Muscle of leg (tissue), 11 donors: ENCODE measurements around the gene CHCHD5. TPM values are rescaled to one million over a fixed set of nuclear protein-coding genes. Genes with fewer than 3 reads are reported as not detected.
A peak's percentile ranks its signal among the peaks of the same experiment; 100 is the strongest.
"Not testable (repeated sequence)": the region's sequence is repeated elsewhere in the genome, so short reads cannot be mapped to it uniquely, and the experiment has no call there.

Experiments used
- DNase-seq: peaks from one replicate; pipeline ENCODE4 v3.0.0; 2013
- H3K27ac ChIP-seq: one replicate; pipeline ENCODE4 v1.5.1; 2013; ENCODE audit warnings: mild to moderate bottlenecking, low read length, control low read depth
- H3K27me3 ChIP-seq: one replicate; pipeline ENCODE4 v1.6.1; 2013; ENCODE audit warnings: low read length; ENCODE audit not compliant: control insufficient read depth, insufficient read depth
- H3K36me3 ChIP-seq: one replicate; pipeline ENCODE4 v1.6.1; 2013; ENCODE audit warnings: low read length; ENCODE audit not compliant: control insufficient read depth, insufficient read depth
- H3K4me1 ChIP-seq: one replicate; pipeline ENCODE4 v1.6.1; 2013; ENCODE audit warnings: low read length; ENCODE audit not compliant: control insufficient read depth, insufficient read depth
- H3K4me3 ChIP-seq: one replicate; pipeline ENCODE4 v1.5.1; 2013; ENCODE audit warnings: low read length, control low read depth
- H3K9me3 ChIP-seq: replicated peaks from 2 replicates; pipeline ENCODE4 v1.6.1; 2013; ENCODE audit warnings: low read depth, low read length; ENCODE audit not compliant: control insufficient read depth
- WGBS: methylation state at CpG from one replicate; pipeline ENCODE4 v1.1.5; 2013; ENCODE audit warnings: missing lambda C conversion rate; ENCODE audit not compliant: insufficient coverage; 5-methylcytosine and 5-hydroxymethylcytosine counted together
- polyA plus RNA-seq, 8 donors: library from polyadenylated mRNA; unstranded; fragments of 120-200 nt; gene quantifications; one replicate each; pipeline versions ENCODE4 v1.2.1 to v1.2.3, GENCODE V29; 2013; ENCODE audit warnings: inconsistent platforms in 1 of 8, low replicate concordance in 1 of 8; ENCODE audit not compliant: insufficient read length in 8 of 8, insufficient read depth in 1 of 8
- total RNA-seq: library from RNA; stranded (reverse); fragments of 120-200 nt; gene quantifications from one replicate; pipeline ENCODE4 v1.2.4, GENCODE V29; 2013

Gene CHCHD5
- total and polyA plus RNA-seq, 9 donors = 20.1 to 37.1 (median 29.7) TPM

DNA sequence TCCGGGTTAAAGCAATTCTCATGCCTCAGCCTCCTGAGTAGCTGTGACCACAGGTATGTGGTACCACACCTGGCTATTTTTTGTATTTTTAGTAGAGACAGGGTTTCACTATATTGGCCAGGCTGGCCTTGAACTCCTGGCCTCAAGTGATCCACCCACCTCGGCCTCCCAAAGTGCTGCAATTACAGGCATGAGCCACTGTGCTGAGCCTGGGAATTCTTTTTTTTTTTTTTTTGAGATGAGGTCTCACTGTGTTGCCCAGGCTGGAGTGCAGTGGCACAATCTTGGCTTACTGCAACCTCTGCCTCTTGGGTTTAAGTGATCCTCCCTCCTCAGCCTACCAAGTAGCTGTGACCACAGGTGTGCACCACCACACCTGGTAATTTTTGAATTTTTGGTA, 31.4 kb downstream of the CHCHD5 start:
- not testable (repeated sequence) for H3K9me3 ChIP-seq, H3K36me3 ChIP-seq, H3K27me3 ChIP-seq, H3K4me1 ChIP-seq, H3K4me3 ChIP-seq, H3K27ac ChIP-seq, DNase-seq
- WGBS = 100% methylated on average over 1 of the region's 2 CpGs

DNA sequence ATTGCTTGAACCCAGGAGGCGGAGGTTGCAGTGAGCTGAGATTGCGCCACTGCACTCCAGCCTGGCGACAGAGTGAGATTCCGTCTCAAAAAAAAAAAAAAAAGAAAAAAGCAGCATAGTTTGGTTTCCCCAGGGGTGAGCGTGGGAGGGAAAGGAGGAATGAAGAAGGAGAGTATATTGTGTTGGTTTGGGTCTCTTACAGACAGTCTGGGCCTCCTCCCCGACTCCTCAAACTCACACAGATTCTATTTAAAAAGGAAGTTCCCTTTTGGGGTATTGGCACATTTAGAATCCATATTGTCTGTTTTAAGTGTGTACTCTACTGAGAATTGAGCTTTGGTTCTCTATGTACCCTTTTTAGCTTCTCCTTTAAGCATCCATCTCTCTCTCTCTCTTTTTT, 34.0 kb downstream of the CHCHD5 start:
- no peak overlapping the region for H3K27ac ChIP-seq
- DNase-seq = no peak
- H3K27me3 ChIP-seq = no peaks in the 10 kb centered on the region
- H3K4me1 ChIP-seq = no peaks in the 10 kb centered on the region
- H3K9me3 ChIP-seq = no peaks in the 10 kb centered on the region
- H3K4me3 ChIP-seq = no peak overlapping the region
- H3K36me3 ChIP-seq = no peaks in the 10 kb centered on the region
- WGBS = no CpG with 5 or more reads among the region's 6 CpGs

DNA sequence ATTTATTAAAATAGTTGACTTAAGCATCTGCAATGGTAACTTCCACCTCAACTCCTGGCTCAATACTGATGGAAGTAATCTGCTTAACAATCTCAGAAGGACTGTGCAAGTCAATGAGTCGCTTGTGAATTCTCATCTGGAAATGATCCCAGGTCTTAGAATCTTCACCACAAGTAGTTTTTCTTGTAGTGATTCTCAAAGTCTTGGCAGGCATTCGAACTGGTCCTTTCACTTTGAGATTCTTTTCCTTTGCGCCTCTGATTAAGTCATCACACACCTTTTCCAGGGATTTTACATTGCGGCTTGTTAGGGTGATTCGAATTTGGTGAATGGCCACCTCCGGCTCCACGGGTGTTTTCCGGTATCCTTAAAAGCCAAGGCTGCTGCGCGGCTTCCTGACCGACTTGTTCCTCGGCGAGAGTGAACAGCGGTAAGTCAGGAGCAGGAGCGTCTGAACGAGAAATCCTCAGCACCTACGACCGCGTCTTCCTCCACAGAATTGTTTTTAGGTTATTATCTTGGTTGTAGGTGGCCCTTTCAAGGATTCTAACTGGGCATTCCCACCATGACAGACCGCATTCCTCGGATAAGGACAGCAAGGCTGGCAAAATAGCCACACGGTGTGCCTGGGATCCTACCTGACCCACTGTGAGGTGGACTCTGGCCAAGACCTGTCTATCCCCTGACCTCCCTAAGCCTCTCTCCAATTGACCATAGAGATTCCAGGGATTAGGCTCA, 37.5 kb downstream of the CHCHD5 start:
- DNase-seq = no peak
- peaks cover 7% of the 10 kb centered on the region for H3K4me1 ChIP-seq
- H3K36me3 ChIP-seq = no peaks in the 10 kb centered on the region
- no peak overlapping the region for H3K27ac ChIP-seq
- WGBS = 82% methylated on average over 9 of the region's 22 CpGs
- H3K27me3 ChIP-seq = no peaks in the 10 kb centered on the region
- H3K4me3 ChIP-seq = no peak overlapping the region
- no peaks in the 10 kb centered on the region for H3K9me3 ChIP-seq

DNA sequence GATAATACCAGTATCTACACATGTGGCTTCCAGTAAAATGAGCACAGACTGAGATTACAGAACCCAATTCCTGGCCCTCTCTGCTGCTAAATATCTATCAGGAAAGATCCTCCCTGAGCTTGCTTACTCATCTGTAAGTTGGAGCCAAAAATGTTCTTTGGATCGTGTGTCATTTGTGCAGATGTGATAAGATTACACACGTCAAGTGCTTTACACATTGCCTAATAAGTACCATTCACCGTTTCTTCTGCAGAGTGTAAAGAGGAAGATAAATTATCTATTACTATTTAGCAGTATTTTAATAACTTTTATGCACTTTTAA, 38.1 kb downstream of the CHCHD5 start:
- H3K27me3 ChIP-seq = no peaks in the 10 kb centered on the region
- DNase-seq = peak; percentile 49
- no peak overlapping the region for H3K27ac ChIP-seq
- no peak overlapping the region for H3K4me3 ChIP-seq
- no CpG with 5 or more reads among the region's 3 CpGs for WGBS
- no peaks in the 10 kb centered on the region for H3K9me3 ChIP-seq
- no peaks in the 10 kb centered on the region for H3K36me3 ChIP-seq
- H3K4me1 ChIP-seq = peaks cover 11% of the 10 kb centered on the region

DNA sequence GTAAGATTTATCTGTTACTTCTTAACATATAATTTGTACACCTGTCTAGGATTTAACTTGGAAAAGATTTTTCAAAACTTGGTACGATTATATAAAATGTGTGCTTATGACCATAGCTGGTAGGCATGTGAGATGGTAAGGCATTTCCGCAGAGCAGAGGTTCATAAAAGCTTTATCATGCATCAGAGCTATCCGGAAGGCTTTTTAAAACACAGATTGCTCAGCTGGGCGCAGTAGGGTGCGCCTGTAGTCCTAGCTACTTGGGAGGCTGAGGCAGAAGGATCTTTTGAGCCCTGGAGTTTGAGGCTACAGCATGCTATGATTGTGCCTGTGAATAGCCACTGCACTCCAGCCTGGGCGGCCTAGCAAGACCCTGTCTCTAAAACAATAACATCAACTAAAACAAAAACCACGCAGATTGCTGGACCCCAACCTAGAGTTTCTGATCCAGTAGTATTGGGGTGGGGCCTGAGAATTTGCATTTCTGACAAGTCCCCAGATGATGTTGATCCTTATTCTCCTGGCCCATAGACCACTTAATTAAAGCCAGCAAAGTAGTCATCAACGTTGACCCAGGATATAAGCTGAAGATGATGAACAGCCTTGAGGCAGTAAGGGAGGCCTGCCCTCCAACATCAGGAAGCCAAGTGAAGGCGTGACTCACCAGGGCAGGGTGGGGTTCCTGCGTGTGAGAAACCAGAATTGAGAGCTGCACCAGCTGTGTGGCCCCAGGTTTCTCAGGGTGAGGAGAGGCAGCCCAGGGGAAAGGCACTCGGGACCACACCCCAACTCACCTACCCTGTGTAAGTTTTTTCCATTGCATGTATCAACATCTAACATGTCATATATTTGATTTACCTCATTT, 39.7 kb downstream of the CHCHD5 start:
- Histone ChIP-seq H3K27ac (no peak overlapping the region), H3K9me3 (no peaks in the 10 kb centered on the region), H3K4me3 (no peak overlapping the region), H3K4me1 (peaks cover 14% of the 10 kb centered on the region), H3K36me3 (no peaks in the 10 kb centered on the region), H3K27me3 (no peaks in the 10 kb centered on the region)
- 96% methylated on average over 5 of the region's 11 CpGs for WGBS
- no peak for DNase-seq

DNA sequence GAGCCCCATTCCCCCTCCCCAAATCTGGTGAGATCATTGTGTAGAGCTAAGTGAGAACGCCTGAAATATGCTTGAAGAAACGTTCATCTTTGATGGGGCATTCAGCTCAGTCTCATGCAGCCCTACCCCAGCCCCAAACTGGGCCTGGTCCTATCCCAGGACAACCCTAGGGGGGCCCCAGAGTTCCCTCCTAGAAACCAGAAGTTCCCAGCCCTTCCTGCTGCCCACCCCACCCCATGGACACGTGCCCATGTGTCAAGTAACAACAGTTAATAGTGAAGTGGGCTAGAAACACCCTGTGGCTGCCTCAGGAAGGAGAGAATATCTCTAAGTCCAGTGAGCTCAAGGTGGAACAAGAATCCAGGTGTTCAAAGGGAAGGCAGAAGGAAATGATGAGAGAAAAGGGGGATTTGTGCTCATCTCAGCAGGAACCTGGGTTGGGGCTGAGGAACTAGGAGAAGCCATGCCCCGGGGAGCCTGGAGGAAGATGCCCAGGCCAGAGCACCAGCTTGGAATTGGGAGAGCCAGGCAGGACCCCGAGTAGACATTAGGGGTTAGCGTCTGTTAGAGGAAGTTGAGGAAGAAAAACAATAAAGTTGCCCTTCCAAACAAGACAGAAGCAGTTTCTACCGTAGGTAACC, 41.2 kb downstream of the CHCHD5 start:
- H3K27me3 ChIP-seq = no peaks in the 10 kb centered on the region
- H3K4me3 ChIP-seq = no peak overlapping the region
- no peaks in the 10 kb centered on the region for H3K9me3 ChIP-seq
- peaks cover 20% of the 10 kb centered on the region for H3K4me1 ChIP-seq
- no peaks in the 10 kb centered on the region for H3K36me3 ChIP-seq
- DNase-seq = no peak
- WGBS = 100% methylated on average over 1 of the region's 7 CpGs
- no peak overlapping the region for H3K27ac ChIP-seq

DNA sequence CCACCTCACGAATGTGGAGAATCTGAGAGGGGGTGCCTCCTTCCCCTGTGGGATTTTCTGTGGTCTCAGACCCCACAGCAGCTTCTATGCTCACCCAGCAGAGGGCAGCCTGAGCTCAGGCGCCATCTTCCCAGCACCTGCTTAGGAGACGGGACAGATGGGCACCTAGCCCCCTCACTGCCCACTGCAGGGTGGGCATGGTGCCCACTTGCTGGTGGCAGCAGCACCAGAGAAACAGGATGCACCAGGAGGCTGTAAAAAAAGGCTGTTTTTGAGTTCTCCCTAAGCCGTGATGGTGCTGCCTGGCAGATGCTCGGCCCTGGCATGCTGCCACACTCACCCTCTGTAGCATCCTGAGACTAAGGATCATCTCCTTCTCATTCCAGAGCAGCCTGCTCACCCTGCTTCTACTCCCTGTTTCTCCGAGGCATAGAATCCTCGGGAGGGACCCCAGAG, 42.2 kb downstream of the CHCHD5 start:
- Histone ChIP-seq H3K36me3 (no peaks in the 10 kb centered on the region), H3K27ac (no peak overlapping the region), H3K9me3 (no peaks in the 10 kb centered on the region), H3K27me3 (peaks cover 2% of the 10 kb centered on the region), H3K4me1 (peaks cover 24% of the 10 kb centered on the region), H3K4me3 (no peak overlapping the region)
- peak; percentile 52 for DNase-seq
- 30% methylated on average over 3 of the region's 7 CpGs for WGBS

DNA sequence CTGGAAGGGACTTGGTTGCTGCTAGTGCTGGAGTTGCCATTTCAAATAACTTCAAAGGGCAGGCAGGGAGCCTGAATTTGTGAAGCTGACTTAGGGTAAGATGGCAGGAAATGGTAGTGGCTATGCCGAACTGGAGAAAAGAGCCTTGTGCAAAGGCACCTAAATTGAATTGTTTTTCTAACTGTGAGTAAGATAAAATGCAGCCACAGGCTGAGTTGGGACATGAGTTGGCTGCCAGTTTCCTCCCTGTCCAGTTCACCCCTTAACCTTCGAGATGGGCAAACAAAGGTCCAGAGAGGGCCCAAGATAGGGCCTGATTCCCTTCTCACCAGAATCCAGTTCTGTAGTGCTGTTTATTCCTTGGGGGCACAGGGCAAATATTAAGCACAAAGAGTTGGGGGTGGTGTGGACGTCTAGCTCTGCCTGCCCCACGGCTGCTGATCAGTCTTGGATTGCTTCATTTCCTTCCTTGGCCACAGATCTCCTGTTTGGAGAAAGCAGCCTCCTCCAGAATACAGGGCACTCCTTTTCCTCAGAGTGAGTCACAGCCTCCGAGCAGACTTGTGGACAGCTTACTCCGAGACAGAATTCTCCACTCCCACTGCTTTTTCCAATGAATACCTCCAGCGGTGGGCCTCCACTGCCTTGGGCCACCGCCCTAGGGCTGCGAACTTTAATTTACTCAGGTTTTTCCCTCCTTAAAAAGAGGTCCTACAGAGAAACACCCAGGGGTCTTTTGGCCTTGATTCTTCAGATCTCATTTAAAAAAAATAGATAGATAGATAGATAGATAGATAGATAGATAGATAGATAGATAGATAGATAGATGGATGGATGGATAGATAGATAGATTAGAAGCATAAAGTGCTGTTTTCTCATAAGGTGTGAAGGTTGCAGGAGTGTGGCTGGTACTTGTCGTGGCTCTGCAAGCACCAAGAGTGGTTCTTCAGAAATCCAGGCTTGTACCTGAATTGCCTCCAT, 42.9 kb downstream of the CHCHD5 start:
- Histone ChIP-seq H3K4me1 (peaks cover 24% of the 10 kb centered on the region), H3K27ac (peak overlapping the region; percentile 49), H3K36me3 (no peaks in the 10 kb centered on the region), H3K4me3 (no peak overlapping the region), H3K27me3 (peaks cover 2% of the 10 kb centered on the region), H3K9me3 (no peaks in the 10 kb centered on the region)
- DNase-seq = peak; percentile 76
- 36% methylated on average over 7 of the region's 10 CpGs for WGBS

DNA sequence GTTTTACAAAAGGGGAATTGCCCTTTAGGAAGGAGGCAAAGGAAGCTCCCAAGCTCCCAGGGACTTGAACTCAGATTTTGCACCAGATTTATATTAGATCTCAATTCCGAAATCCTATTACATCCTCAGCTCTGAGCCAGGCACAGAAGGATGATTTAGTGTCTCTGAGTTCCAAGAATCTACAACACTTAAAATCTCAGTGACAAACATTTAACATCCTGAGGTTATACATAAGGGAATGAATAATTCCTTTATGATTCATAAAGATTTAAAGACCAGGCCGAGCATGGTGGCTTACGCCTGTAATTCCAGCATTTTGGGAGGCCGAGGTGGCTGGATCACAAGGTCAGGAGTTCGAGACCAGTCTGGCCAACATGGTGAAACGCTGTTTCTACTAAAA, 44.8 kb downstream of the CHCHD5 start:
- H3K9me3 ChIP-seq = no peaks in the 10 kb centered on the region
- WGBS = 97% methylated on average over 4 of the region's 6 CpGs
- H3K4me1 ChIP-seq = peaks cover 24% of the 10 kb centered on the region
- H3K36me3 ChIP-seq = no peaks in the 10 kb centered on the region
- no peak overlapping the region for H3K27ac ChIP-seq
- DNase-seq = no peak
- H3K27me3 ChIP-seq = peaks cover 2% of the 10 kb centered on the region
- H3K4me3 ChIP-seq = no peak overlapping the region
